GM12801 (cell line): Measurements from ENCODE around the gene NAALADL1.

Source experiments
- CTCF ChIP-seq: IDR thresholded peaks from one replicate; pipeline ENCODE4 v1.5.1; 2011; ENCODE audit warnings: control low read depth; ENCODE audit not compliant: insufficient read length; ENCODE audit errors: extremely low read depth

The NAALADL1 gene

GRCh38 chr11:65035579-65035978 lies 22.8 kb downstream of the NAALADL1 start:
- TF ChIP-seq CTCF: no peak

GRCh38 chr11:65034423-65034822 lies 23.9 kb downstream of the NAALADL1 start:
- TF ChIP-seq CTCF: no peak

- no peak for TF ChIP-seq CTCF
Measured at GRCh38 chr11:65032216-65032615, 26.1 kb downstream of the NAALADL1 start.

- no peak for TF ChIP-seq CTCF
Measured at GRCh38 chr11:65027213-65028067, 30.9 kb downstream of the NAALADL1 start, which contains the start of gene SNX15. Gene SNX15 (plus strand): TSS chr11:65027439. CDS start chr11:65027538, 99 bp downstream.

GRCh38 chr11:65026810-65027209 lies 31.5 kb downstream of the NAALADL1 start:
- no peak for TF ChIP-seq CTCF

- no peak for TF ChIP-seq CTCF
Measured at GRCh38 chr11:65021509-65021908, 36.8 kb downstream of the NAALADL1 start.

- TF ChIP-seq CTCF: no peak
Measured at GRCh38 chr11:65021003-65021402, 37.4 kb downstream of the NAALADL1 start.
